Measurements from ENCODE around the gene CRTC1.

The CRTC1 gene

DNA sequence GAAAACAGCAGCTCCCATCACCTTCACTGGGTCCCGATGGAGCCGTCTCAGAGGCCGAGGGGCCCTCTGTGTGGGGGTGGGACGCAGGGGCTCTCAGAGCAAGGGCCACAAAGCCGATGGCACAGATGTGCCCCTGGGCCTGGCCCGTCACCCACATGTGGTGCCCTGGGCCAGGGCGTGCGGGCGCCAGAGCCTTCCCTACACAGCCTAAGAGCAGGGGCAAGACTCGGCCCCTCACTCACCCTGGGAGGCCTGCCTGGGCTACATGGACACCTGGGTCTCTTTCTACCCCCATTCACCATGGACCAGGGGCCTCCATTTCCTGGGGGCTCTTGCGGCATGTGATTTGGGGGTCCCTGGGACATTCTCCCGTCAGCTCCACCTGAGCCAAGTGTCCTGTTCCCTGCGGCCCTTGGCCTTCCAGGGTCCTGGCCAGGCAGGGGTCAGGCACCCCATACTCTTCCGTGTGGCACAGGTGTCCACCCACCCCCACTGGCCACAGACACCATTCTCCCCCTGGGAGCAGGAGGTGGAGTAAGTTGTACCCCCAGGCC is 97.6 kb downstream of the CRTC1 start:
- TF ChIP-seq GATA3 (IDR thresholded peaks at IDR 0.05; ENCODE audit: low read depth, low read length): no peak
- TF ChIP-seq GATA2 (IDR thresholded peaks at IDR 0.05; ENCODE audit: low read depth, low read length): no peak

DNA sequence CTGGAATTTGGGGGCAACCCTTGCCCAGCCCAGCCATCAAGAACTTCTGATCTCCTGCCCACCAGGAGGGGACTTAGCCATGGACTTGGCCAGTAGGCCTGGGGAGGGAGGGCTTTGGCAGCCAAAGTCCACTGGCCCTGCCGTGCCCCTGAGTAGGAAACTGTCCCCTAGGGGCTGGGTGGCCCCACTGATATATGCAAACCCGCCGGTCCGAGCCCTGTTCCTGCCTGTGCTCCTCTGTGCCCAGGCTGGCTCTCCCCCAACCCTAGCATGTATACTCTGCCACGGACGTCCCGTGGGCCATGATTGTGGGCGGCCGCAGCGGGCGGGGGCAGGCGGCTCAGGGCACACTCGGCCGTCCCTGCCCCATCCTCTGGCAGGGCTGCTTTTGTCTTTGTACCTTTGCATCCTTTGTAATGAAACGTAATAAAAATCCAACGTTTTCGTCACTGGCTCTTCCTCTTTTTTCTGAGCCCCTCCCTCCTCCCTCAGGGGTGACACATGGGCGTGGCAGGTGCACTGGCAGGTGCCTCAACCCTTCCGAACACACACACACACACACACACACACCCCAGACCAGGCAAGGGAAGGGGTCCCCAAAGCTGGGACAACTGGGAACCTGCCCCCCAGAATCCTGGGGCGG is 98.5 kb downstream of the CRTC1 start:
- TF ChIP-seq GATA2 (IDR thresholded peaks at IDR 0.05; ENCODE audit: low read depth, low read length): no peak
- no peak for TF ChIP-seq GATA3 (IDR thresholded peaks at IDR 0.05; ENCODE audit: low read depth, low read length)

DNA sequence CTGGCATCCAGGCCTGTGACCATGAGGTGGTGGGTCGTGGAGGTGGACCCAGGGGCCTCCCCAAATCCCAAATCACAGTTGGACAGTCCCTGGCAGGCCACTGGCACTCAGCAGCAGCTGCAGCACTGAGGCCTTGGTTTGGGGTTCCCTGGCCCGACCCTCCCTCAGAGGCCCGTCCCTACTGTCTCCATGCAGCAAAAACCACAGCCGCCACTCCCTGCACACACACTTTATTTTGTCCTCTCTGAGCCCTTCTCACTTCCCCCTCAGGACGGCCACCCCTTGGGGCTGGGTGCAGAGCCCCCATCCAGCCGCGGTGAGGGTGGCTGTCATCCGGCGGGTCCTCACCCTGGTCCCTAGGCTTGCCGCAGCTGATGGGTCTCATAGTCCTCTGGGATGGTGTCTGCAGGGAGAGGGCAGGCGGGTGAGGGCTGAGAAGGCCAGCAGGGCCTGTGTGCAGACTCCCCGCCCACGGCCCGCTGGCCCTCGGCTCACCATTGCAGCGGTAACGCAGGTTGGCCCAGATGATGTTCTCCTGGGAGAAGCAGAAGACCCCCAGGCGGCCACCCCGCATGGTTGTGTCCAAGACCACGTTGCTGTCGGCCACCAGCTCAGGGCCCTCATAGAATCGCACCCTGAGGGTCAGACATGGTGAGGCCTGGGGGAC is 99.2 kb downstream of the CRTC1 start:
- no peak for TF ChIP-seq GATA3 (IDR thresholded peaks at IDR 0.05; ENCODE audit: low read depth, low read length)
- no peak for TF ChIP-seq GATA2 (IDR thresholded peaks at IDR 0.05; ENCODE audit: low read depth, low read length)

DNA sequence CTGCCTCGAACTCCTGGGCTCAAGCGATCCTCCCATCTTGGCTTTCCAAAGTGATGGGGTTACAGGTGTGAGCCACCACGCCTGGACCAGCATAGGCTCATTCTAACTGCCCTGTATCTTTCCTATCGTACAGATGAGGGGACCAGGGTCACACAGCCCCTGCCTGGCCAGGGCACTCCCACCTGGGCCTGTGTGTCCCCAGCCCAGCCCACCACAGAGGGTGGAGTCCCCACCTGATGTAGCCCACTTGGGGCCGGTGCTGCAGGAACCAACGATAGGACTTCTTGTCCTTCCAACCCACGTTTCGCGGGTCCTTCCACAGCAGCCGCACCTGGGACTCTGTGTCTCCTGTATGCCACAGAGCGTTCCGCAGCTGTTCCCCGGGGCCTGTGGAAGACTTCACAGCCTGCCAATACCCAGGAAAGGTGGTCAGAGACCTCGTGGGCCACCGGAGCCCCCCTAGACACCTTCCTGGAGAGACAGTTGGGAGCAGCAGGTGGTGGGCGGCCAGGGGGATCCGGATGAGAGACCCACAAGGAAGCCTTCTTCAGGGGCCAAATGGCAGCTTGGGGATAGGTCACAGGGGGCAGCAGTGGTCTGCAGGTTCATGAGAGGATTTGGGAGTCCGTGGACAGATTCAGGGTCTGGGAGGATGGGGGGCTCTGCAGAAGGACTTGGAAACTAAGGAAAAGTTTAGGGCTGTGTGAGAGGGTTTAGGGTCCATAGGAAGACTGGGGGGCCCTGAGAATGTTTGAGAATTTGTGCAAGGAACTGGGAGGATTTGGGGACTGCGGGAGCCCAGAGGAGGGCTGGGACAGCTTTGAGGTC is 100.7 kb downstream of the CRTC1 start:
- TF ChIP-seq GATA3 (IDR thresholded peaks at IDR 0.05; ENCODE audit: low read depth, low read length): no peak
- TF ChIP-seq GATA2 (IDR thresholded peaks at IDR 0.05; ENCODE audit: low read depth, low read length): no peak

DNA sequence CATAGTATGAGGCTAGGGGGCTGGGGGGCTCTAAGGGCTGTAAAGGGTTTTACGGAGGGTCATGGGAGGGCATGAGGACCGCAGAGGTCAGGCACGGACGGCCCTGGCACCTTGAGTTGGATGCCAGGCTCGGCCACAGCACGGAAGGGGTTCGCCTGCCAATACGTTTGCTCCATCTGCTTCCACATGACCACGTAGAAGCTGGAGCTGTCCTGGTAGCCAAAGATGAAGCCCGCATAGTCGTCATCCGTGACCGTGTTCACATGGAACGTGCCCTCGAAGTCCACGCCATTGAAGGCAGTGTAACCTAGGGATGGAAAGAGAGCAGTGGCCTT is 101.3 kb downstream of the CRTC1 start:
- TF ChIP-seq GATA2 (IDR thresholded peaks at IDR 0.05; ENCODE audit: low read depth, low read length): no peak
- TF ChIP-seq GATA3 (IDR thresholded peaks at IDR 0.05; ENCODE audit: low read depth, low read length): no peak

DNA sequence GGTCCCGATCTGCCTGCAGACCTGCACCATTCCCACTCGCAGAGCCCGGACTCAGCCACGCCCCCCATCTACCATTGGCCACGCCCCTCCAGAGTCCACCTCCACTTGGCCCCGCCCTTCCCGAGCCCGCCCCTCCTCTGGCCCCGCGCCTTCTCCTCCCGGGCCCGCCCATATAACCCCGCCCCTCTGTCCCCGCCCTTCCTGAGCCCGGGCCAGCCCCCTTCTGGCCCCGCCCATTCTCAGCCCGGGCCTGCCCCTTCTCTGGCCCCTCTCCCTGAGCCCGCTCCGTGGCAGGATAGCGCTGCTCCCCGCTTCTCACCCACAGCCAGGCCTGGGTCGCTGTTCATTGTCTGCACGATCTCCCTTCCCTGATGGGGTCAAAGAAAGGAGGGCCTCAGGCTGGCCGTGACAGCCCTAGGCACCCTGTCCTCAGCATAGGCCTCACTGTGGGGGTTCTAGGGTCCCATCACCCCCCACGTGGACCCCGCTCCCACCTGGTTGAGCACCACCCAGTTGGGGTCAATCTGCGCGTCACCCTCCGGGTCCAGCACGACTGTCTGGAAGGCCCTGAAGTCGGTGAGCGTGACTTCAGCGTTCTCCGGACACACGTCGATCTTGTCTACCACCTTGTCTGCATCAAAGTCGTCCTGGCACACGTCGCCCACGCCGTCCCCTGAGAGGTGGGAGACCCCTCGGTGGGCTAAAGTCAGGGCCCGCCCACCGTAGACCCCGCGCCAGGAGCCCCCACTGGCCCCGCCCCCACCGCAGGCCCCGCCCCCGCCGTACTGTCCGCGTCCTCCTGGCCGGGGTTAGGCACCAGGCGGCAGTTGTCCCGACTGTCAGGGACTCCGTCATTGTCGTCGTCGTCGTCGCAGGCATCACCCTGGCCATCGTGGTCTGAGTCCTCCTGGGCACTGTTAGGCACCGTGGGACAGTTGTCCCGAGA is 102.0 kb downstream of the CRTC1 start:
- no peak for TF ChIP-seq GATA3 (IDR thresholded peaks at IDR 0.05; ENCODE audit: low read depth, low read length)
- TF ChIP-seq GATA2 (IDR thresholded peaks at IDR 0.05; ENCODE audit: low read depth, low read length): no peak

DNA sequence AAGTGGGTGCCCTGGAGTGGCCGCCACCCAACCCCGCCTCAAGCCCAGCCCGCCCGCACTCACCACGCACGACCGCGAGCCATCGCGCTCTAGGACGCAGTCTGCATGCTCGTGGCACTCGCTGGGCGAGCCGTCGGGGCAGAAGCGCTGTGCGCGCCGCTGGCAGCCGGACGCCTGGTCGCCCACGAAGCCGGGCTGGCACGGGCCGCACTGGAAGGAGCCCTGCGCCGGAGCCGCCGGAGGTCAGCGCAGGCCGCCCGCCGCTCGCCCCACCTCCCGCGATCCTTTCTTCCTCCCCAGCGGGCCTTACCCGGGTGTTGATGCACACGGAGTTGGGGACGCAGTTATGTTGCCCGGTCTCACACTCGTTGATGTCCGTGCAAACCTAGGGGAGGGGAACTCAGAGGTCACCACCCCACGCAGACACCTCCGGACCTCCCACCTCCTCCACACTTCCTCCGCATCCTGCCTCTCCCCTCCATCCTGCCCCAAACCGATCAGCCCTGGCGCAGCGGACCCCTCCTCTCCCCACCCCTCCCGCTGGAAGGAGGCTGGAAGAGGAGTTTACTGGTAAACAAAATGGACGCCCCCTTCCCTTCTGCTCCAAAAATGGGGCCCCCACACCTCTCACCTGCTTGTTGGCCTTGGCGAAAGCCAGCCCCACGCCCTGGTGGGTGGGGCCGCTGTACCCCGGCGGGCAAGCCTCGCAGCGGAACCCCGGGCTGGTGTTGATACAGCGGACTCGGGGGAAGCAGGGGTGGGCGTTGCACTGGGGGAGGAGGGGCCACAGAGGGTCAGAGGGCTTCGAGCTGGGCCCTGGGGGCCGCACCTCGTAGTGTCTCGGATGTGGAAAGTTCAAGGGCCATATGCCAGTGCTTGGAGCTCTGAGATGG is 105.3 kb downstream of the CRTC1 start:
- TF ChIP-seq GATA3 (IDR thresholded peaks at IDR 0.05; ENCODE audit: low read depth, low read length): no peak
- TF ChIP-seq GATA2 (IDR thresholded peaks at IDR 0.05; ENCODE audit: low read depth, low read length): no peak

DNA sequence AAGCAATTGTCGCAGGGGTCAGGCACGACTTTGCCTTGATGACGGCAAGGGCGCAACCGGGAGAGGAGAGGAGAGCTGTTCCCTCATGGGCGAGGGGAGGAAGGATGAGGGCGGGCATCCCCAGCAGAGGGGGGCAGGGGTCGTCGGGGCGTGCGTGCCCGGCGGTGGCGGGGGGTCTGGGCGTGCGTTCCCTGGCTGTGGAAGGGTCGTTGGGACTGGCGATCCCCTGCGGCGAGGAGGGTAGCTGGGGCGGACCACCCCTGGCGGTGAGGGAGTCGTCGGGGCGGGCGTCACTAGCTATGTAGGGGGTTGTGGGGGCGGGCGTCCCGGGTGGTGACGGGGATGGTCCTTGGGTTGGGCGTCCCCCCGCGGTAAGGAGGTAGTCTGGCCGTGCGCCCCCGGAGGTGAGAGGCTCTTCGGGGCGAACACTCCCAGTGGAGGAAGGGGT is 106.0 kb downstream of the CRTC1 start:
- TF ChIP-seq GATA3 (IDR thresholded peaks at IDR 0.05; ENCODE audit: low read depth, low read length) (no peak), GATA2 (IDR thresholded peaks at IDR 0.05; ENCODE audit: low read depth, low read length) (no peak)

DNA sequence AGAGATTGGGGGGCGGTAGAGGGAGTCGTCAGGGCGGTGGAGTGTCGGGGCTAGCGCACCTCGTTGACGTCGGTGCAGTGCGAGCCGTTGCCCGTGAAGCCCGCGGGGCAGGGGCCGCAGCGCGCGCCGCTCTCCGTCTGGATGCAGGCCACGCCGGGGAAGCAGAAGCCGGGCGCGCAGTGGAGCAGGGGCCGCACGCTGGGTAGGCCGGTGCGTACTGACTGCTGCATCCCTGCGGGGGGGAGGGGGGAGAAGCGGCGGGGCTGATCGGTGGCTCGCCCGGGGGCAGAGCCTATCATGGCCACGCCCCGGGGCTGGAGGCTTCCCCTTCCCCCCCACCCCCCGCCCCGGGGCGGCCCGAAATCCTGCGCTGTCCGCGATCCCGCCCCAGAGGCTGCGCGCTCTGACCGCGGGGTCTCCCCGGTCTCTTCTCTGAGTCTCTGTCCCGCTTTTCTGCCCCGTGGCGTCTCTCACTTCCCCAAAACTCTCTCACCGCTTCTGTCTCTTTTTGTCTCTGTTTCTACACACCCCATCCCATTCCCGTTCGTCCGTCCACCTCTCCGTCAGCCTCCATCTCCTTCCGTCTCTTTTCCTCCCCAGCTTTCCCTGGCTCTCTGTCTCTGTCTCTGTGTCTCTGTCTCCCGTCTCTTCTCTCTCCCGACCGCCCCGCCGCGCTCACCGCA is 106.5 kb downstream of the CRTC1 start:
- no peak for TF ChIP-seq GATA3 (IDR thresholded peaks at IDR 0.05; ENCODE audit: low read depth, low read length)
- no peak for TF ChIP-seq GATA2 (IDR thresholded peaks at IDR 0.05; ENCODE audit: low read depth, low read length)

DNA sequence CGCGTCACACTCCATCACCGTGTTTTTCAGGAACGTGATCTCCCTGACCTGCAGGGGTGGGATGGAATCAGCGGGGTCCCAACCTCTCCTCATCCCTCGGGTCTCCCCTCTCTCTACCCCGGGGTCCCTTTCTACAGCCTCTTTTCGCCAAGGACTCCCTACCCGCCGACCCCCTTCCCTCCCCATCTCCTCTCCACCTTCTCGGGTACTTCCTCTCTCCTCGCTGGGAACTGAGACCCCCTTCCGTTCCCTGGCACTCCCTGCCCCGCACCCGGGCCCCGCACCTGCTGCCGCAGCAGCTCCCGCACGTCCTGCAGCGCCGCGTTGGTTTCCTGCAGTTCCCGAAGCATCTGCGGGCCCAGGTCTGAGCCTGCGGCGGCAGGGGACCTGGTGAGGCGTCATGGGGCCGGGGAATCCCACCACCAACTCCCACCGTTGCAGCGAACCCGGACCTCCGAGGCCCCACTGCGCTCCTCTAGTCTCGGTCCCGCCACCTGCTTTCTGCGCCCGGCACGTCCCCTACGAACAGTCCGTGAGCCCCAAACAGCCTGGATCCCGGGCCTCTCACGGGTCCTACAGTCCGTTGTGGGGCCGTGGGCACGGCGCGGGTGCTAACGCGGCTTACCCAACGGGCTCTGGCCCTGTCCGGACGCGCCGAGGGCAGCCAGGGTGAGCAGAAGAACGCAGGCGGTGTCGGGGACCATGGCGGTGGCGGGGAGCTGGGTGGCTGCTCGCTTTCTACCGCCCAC is 107.3 kb downstream of the CRTC1 start, which contains the start of gene COMP:
TSS of gene COMP (minus strand) at position 740 of the 749 bp plus-strand sequence. CDS start at position 704, 36 bp downstream.
- TF ChIP-seq GATA2 (IDR thresholded peaks at IDR 0.05; ENCODE audit: low read depth, low read length) (no peak), GATA3 (IDR thresholded peaks at IDR 0.05; ENCODE audit: low read depth, low read length) (no peak)

DNA sequence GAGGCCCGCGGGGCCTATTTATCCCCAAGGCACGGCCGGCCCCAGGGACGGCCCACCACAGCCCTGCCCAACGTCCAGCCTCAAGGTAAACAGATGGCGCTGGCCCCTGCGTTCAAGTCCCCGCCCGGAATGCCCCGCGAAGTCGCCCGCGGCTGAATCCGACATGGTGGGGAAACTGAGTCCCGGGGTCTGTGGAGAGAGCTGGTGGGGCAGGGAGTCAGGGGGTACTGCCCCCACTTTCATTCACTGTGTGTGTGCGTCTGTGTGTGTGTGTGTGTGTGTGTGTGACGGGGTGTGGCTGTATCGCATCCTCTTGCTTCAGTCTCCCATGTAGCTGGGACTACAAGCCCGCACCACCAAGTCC is 107.8 kb downstream of the CRTC1 start:
- TF ChIP-seq GATA3 (IDR thresholded peaks at IDR 0.05; ENCODE audit: low read depth, low read length) (no peak), GATA2 (IDR thresholded peaks at IDR 0.05; ENCODE audit: low read depth, low read length) (no peak)
